Progenitor cell of endocrine pancreas (in vitro differentiated cells): ENCODE data around the gene LTBP3. TPM values are rescaled to one million over a fixed set of nuclear protein-coding genes. Genes with fewer than 3 reads are reported as not detected.

Experiments
- DNase-seq: peaks from one replicate; pipeline ENCODE4 v3.0.0; 2021; ENCODE audit warnings: low spot score; ENCODE audit not compliant: unreplicated experiment
- H3K27ac Mint-ChIP-seq: 2 replicates; pipeline ENCODE4 v1.8.0; 2021; ENCODE audit warnings: mild to moderate bottlenecking, moderate library complexity, mixed read lengths
- H3K27me3 Mint-ChIP-seq: 2 replicates; pipeline ENCODE4 v1.8.0; 2021; ENCODE audit warnings: mixed read lengths
- H3K36me3 Mint-ChIP-seq: 2 replicates; pipeline ENCODE4 v1.8.0; 2022; ENCODE audit warnings: mixed read lengths; ENCODE audit not compliant: insufficient read depth
- H3K4me1 Mint-ChIP-seq: 2 replicates; pipeline ENCODE4 v1.8.0; 2021; ENCODE audit warnings: low read depth, mixed read lengths
- H3K4me3 Mint-ChIP-seq: 2 replicates; pipeline ENCODE4 v1.8.0; 2021; ENCODE audit warnings: low read depth, mild to moderate bottlenecking, moderate library complexity, mixed read lengths
- H3K9me3 Mint-ChIP-seq: 2 replicates; pipeline ENCODE4 v1.8.0; 2021; ENCODE audit warnings: low read depth, mixed read lengths
- total RNA-seq: library from RNA; stranded (reverse); gene quantifications from 2 replicates; pipeline ENCODE4 v1.2.1, GENCODE V29; 2021
- TF ChIP-seq, protein P1 (sequence below): fragments of 200-600 bp; sonication (generic); IDR thresholded peaks from one replicate; pipeline ENCODE4 v1.5.0; 2021; ENCODE audit warnings: antibody characterized with exemption, mild to moderate bottlenecking; ENCODE audit not compliant: unreplicated experiment

LTBP3 gene
- total RNA-seq, 1 donor from 2014 or later, result 55.3 TPM

DNA sequence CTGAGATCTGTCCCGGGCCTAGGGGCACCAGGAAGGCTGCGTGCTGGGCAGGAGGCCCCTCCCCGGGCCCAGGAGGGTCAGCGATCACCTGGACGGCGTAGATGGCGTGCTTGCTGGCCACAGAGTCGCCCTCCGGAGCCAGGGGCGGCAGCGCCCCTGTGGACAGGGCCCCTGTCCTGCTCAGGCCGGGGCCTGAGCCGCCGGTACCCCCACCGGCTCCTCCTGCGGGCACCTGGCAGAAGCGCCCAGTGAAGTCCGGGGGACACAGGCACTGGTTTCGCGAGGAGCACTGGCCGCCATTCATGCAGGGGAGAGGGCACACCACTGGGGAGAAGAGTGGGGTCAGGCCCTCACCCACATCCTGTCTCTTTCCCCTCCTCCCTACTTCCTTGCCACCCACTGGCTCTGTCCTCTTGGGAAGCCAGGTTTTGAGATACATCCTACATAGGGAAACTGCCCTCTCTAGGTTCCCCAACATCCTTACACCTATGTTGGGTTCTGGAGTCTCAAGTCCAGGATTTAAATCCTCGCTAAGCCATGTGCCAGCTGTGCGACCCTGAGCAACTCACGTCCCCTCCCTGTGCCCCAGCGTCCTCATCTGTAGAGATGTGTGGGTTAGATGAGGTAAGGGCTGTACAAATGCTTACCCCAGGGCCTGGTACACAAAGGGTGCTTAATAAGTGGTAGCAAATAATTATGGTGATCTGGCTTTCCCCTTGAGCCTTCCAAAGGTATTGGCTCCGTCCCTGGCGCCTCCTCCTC is 3.9 kb downstream of the LTBP3 start:
- Mint-ChIP-seq H3K27ac (peak overlapping the region; percentile 82), H3K36me3 (no peaks in the 10 kb centered on the region), H3K4me1 (peaks cover 21% of the 10 kb centered on the region), H3K9me3 (no peaks in the 10 kb centered on the region), H3K4me3 (no peak overlapping the region), H3K27me3 (peaks cover 32% of the 10 kb centered on the region)
- TF ChIP-seq, protein P1, sequence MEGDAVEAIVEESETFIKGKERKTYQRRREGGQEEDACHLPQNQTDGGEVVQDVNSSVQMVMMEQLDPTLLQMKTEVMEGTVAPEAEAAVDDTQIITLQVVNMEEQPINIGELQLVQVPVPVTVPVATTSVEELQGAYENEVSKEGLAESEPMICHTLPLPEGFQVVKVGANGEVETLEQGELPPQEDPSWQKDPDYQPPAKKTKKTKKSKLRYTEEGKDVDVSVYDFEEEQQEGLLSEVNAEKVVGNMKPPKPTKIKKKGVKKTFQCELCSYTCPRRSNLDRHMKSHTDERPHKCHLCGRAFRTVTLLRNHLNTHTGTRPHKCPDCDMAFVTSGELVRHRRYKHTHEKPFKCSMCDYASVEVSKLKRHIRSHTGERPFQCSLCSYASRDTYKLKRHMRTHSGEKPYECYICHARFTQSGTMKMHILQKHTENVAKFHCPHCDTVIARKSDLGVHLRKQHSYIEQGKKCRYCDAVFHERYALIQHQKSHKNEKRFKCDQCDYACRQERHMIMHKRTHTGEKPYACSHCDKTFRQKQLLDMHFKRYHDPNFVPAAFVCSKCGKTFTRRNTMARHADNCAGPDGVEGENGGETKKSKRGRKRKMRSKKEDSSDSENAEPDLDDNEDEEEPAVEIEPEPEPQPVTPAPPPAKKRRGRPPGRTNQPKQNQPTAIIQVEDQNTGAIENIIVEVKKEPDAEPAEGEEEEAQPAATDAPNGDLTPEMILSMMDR, result no peak
- DNase-seq, result no peak

GRCh38 chr11:65553301-65554001 is 4.7 kb downstream of the LTBP3 start:
- Mint-ChIP-seq H3K27me3 (peaks cover 40% of the 10 kb centered on the region), H3K9me3 (no peaks in the 10 kb centered on the region), H3K36me3 (no peaks in the 10 kb centered on the region), H3K4me3 (no peak overlapping the region), H3K27ac (no peak overlapping the region), H3K4me1 (peaks cover 21% of the 10 kb centered on the region)
- TF ChIP-seq, protein P1, result no peak
- no peak for DNase-seq

DNA sequence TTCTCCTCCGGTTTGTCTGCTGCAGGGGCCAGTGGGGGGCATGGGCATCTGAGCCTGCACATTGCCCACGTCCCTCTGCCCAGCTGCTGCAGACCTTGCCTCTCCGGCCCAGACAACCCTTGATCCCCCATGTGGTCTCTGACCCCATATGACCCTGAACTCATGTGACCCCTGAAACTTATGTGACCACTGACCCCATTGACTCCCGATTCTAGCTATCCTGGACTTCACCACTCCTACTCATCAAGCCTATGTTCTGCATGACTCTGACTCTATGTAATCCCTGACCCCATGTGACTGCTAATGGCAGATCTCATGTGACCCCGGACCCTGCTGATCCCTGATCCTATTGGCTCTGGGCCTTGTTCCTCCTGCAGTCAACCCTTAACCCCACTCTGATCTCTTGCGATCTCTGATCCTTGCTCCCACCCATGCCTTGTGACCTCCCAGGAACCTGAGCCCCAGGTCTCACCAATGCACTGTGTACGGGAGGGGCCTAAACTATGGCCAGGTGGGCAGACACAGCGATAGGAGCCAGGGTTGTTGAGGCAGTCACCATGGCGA is 5.7 kb downstream of the LTBP3 start:
- H3K36me3 Mint-ChIP-seq, result peaks cover 2% of the 10 kb centered on the region
- H3K9me3 Mint-ChIP-seq, result no peaks in the 10 kb centered on the region
- H3K27ac Mint-ChIP-seq, result peak overlapping the region; percentile 50
- peaks cover 49% of the 10 kb centered on the region for H3K27me3 Mint-ChIP-seq
- TF ChIP-seq, protein P1, result no peak
- no peak for DNase-seq
- no peak overlapping the region for H3K4me3 Mint-ChIP-seq
- H3K4me1 Mint-ChIP-seq, result peaks cover 21% of the 10 kb centered on the region

DNA sequence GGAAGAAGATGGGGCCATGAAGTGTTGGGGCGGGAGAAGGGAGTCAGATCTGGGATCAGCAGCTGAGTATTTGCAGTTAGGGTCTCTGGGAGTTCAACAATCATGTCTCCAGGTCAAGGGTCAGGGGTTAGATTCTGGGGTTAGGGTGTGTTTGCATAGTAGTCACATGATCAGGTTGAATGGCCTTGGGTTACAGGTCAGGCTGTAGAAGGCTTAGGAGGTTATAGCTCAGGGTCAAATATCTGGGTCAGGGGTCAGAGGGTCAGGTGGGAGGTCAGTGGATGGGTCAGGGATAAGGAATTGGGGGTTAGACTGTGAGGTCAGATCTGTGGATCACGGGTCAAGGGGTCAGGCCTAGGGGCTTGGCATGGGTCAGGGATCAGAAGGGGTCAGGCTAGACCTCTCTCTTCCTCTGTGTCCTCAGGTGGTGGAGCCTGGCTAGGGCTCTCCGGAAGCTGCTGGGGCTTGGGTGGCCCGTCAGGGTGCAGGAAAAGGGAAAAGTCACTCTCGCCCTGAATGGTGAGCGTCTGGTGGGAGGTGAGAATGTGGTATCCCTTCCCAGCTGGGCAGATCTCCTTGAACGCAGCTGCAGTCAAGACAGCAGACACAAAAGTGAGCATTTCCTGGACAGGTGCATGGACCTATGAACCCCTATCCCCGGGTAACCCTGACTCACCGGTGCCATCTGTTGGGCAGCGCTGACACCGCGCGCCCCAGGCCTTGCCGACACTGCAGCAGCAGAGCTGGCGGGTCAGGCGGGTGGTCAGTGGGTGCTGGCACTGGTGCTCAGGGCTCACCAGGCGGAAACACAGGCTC is 6.4 kb downstream of the LTBP3 start:
- TF ChIP-seq, protein P1, result peak; percentile 52
- Mint-ChIP-seq H3K9me3 (no peaks in the 10 kb centered on the region), H3K4me3 (no peak overlapping the region), H3K27me3 (peaks cover 50% of the 10 kb centered on the region), H3K4me1 (peaks cover 15% of the 10 kb centered on the region), H3K36me3 (peaks cover 2% of the 10 kb centered on the region), H3K27ac (peak overlapping the region; percentile 18)
- peak; percentile 55 for DNase-seq

DNA sequence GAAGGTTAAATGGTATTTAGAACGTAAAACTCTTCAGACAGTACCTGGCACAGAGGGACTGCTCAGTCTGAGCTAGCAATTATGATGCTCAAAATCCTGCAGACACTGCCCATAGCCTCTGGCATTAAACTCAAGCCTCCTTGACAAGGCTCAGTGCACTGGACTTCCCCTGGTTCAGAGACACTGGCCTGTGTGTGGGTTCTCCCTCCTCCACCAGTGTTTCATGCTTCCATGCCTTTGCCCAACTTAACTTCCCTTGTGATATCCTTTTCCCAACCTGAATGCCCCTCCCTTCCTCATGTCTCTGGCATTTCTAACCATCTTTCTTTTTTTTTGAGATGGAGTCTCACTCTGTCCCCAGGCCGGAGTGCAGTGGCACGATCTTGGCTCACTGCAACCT is 9.1 kb downstream of the LTBP3 start:
- peaks cover 12% of the 10 kb centered on the region for H3K36me3 Mint-ChIP-seq
- H3K4me1 Mint-ChIP-seq, result peaks cover 24% of the 10 kb centered on the region
- H3K4me3 Mint-ChIP-seq, result no peak overlapping the region
- TF ChIP-seq, protein P1, result no peak
- peaks cover 51% of the 10 kb centered on the region for H3K27me3 Mint-ChIP-seq
- H3K9me3 Mint-ChIP-seq, result no peaks in the 10 kb centered on the region
- H3K27ac Mint-ChIP-seq, result no peak overlapping the region
- DNase-seq, result no peak
